Measurements from ENCODE around the gene NPR1.

- TF ChIP-seq EZH2phosphoT487 (IDR thresholded peaks at IDR 0.05; ENCODE audit: unreplicated experiment) = no peak
- no peak for TF ChIP-seq CTCF (conservative IDR thresholded peaks at IDR 0.05; ENCODE audit: low read depth in 2 of 2)
- TF ChIP-seq CREB1 (CRISPR knock-in tag; IDR thresholded peaks at IDR 0.05; ENCODE audit: low read depth) = no peak
- no peak for TF ChIP-seq EZH2 (IDR thresholded peaks at IDR 0.05; ENCODE audit: low read depth, unreplicated experiment)
- no peak for TF ChIP-seq POLR2AphosphoS5 (IDR thresholded peaks at IDR 0.05; ENCODE audit: low read depth)
- no peak for TF ChIP-seq REST (IDR thresholded peaks at IDR 0.05; ENCODE audit: unreplicated experiment)
- no peak for TF ChIP-seq JUNB (IDR thresholded peaks at IDR 0.05; ENCODE audit: unreplicated experiment)
- no peak for TF ChIP-seq STAT1 (IDR thresholded peaks at IDR 0.05; ENCODE audit: unreplicated experiment)
- no peak for TF ChIP-seq ETS1 (IDR thresholded peaks at IDR 0.05)
- TF ChIP-seq NANOG (IDR thresholded peaks at IDR 0.05; ENCODE audit: borderline replicate concordance) = no peak
Measured at GRCh38 chr1:153688736-153689328, 10.3 kb downstream of the NPR1 start.

Measured in GM23338 (cell line).